OCI-LY3 (cell line): ENCODE data around the gene ABHD8.

ENCODE experiments used
- H2AFZ ChIP-seq: fragments of 200-600, 300-600 bp; shearing (Covaris generic); 2 replicates; pipeline ENCODE4 v1.6.0; 2014; ENCODE audit warnings: antibody characterized with exemption, low read depth, low read length
- H3K27ac ChIP-seq: fragments of 200-600, 300-600 bp; sonication (generic); 2 replicates; pipeline ENCODE4 v1.5.1; 2014; ENCODE audit warnings: mild to moderate bottlenecking, low read length, moderate library complexity, mixed read lengths
- H3K27me3 ChIP-seq: fragments of 200-600, 300-600 bp; sonication (generic); 2 replicates; pipeline ENCODE4 v1.6.1; 2014; ENCODE audit warnings: low read depth, low read length, mixed read lengths
- H3K36me3 ChIP-seq: fragments of 200-600, 300-600 bp; sonication (generic); replicated peaks from 2 replicates; pipeline ENCODE3; 2014; ENCODE audit warnings: low read depth, low read length, mixed read lengths
- H3K4me1 ChIP-seq: fragments of 300-600, 200-600 bp; sonication (generic); 2 replicates; pipeline ENCODE4 v1.6.1; 2014; ENCODE audit warnings: low read length, mixed read lengths
- H3K4me2 ChIP-seq: fragments of 200-600, 300-600 bp; sonication (generic); 2 replicates; pipeline ENCODE4 v1.6.1; 2014; ENCODE audit warnings: low read length, mixed read lengths
- H3K4me3 ChIP-seq: fragments of 300-600, 200-600 bp; sonication (generic); 2 replicates; pipeline ENCODE4 v1.5.1; 2014; ENCODE audit warnings: antibody characterized with exemption, mild to moderate bottlenecking, low read length, moderate library complexity
- H3K79me2 ChIP-seq: fragments of 300-600, 200-600 bp; shearing (Covaris generic); 2 replicates; pipeline ENCODE4 v1.6.1; 2014; ENCODE audit warnings: mild to moderate bottlenecking, low read length, mixed read lengths
- H3K9ac ChIP-seq: fragments of 300-600, 200-600 bp; shearing (Covaris generic); 2 replicates; pipeline ENCODE4 v1.6.0; 2014; ENCODE audit warnings: mild to moderate bottlenecking, low read length, moderate library complexity
- H3K9me3 ChIP-seq: fragments of 200-600, 300-600 bp; shearing (Covaris generic); 2 replicates; pipeline ENCODE4 v1.6.1; 2014; ENCODE audit warnings: low read length, mixed read lengths; ENCODE audit not compliant: insufficient read depth
- H4K20me1 ChIP-seq: fragments of 200-600, 300-600 bp; sonication (generic); 2 replicates; pipeline ENCODE4 v1.6.1; 2016; ENCODE audit warnings: low read length, mixed read lengths; ENCODE audit not compliant: insufficient read depth
- EZH2phosphoT487 ChIP-seq: fragments of 200-600 bp; shearing (Covaris generic); IDR thresholded peaks from 2 replicates; pipeline ENCODE4 v1.6.1; 2018; ENCODE audit warnings: antibody characterized with exemption, mixed run types, low read depth
- TF ChIP-seq, protein P1 (sequence below): fragments of 200-600, 300-600 bp; sonication (generic); IDR thresholded peaks from 2 replicates; pipeline ENCODE4 v1.5.1; 2014; ENCODE audit warnings: antibody characterized with exemption, low read length, low read depth

The ABHD8 gene

DNA sequence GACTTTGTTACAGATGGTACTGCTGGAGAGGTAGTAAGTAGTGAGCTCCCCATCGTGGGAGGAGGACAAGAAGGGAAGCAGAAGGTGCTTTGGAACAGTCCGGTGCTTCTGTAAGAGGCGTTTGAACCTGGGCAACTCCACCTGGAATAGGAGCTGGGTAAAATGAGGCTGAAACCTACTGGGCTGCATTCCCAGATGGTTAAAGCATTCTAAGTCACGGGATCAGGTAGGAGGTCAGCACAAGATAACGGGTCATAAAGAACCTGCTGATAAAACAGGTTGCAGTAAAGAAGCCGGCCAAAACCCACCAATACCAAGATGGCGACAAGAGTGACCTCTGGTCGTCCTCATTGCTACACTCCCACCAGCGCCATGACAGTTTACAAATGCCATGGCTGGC is 16.5 kb downstream of the ABHD8 start:
- H3K79me2 ChIP-seq: no peaks in the 10 kb centered on the region
- no peaks in the 10 kb centered on the region for H3K9me3 ChIP-seq
- H3K4me3 ChIP-seq: no peak overlapping the region
- no peak overlapping the region for H3K27ac ChIP-seq
- no peak for TF ChIP-seq EZH2phosphoT487
- TF ChIP-seq, protein P1, sequence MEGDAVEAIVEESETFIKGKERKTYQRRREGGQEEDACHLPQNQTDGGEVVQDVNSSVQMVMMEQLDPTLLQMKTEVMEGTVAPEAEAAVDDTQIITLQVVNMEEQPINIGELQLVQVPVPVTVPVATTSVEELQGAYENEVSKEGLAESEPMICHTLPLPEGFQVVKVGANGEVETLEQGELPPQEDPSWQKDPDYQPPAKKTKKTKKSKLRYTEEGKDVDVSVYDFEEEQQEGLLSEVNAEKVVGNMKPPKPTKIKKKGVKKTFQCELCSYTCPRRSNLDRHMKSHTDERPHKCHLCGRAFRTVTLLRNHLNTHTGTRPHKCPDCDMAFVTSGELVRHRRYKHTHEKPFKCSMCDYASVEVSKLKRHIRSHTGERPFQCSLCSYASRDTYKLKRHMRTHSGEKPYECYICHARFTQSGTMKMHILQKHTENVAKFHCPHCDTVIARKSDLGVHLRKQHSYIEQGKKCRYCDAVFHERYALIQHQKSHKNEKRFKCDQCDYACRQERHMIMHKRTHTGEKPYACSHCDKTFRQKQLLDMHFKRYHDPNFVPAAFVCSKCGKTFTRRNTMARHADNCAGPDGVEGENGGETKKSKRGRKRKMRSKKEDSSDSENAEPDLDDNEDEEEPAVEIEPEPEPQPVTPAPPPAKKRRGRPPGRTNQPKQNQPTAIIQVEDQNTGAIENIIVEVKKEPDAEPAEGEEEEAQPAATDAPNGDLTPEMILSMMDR: no peak
- no peaks in the 10 kb centered on the region for H3K36me3 ChIP-seq
- H3K4me2 ChIP-seq: no peak overlapping the region
- no peak overlapping the region for H2AFZ ChIP-seq
- H3K4me1 ChIP-seq: peaks cover 5% of the 10 kb centered on the region
- no peaks in the 10 kb centered on the region for H3K27me3 ChIP-seq
- H4K20me1 ChIP-seq: no peaks in the 10 kb centered on the region
- no peak overlapping the region for H3K9ac ChIP-seq

GRCh38 chr19:17286263-17286662 is 17.0 kb downstream of the ABHD8 start:
- Histone ChIP-seq H2AFZ (no peak overlapping the region), H3K27me3 (no peaks in the 10 kb centered on the region), H3K27ac (no peak overlapping the region), H3K4me3 (no peak overlapping the region), H3K9ac (no peak overlapping the region), H4K20me1 (no peaks in the 10 kb centered on the region), H3K9me3 (no peaks in the 10 kb centered on the region), H3K4me2 (no peak overlapping the region), H3K79me2 (no peaks in the 10 kb centered on the region), H3K36me3 (no peaks in the 10 kb centered on the region), H3K4me1 (peaks cover 3% of the 10 kb centered on the region)
- TF ChIP-seq EZH2phosphoT487: no peak
- TF ChIP-seq, protein P1: no peak

GRCh38 chr19:17285415-17286135 is 17.6 kb downstream of the ABHD8 start:
- Histone ChIP-seq H3K4me2 (no peak overlapping the region), H2AFZ (no peak overlapping the region), H3K9ac (no peak overlapping the region), H3K9me3 (no peaks in the 10 kb centered on the region), H3K79me2 (no peaks in the 10 kb centered on the region), H4K20me1 (no peaks in the 10 kb centered on the region), H3K4me1 (peaks cover 3% of the 10 kb centered on the region), H3K27ac (no peak overlapping the region), H3K4me3 (no peak overlapping the region), H3K27me3 (no peaks in the 10 kb centered on the region), H3K36me3 (no peaks in the 10 kb centered on the region)
- no peak for TF ChIP-seq EZH2phosphoT487
- TF ChIP-seq, protein P1: no peak

GRCh38 chr19:17283504-17283996 is 19.7 kb downstream of the ABHD8 start:
- no peaks in the 10 kb centered on the region for H3K9me3 ChIP-seq
- H3K4me2 ChIP-seq: no peak overlapping the region
- no peak overlapping the region for H3K27ac ChIP-seq
- H3K79me2 ChIP-seq: no peaks in the 10 kb centered on the region
- no peak for TF ChIP-seq EZH2phosphoT487
- TF ChIP-seq, protein P1: no peak
- H3K9ac ChIP-seq: no peak overlapping the region
- peaks cover 3% of the 10 kb centered on the region for H3K4me1 ChIP-seq
- no peak overlapping the region for H3K4me3 ChIP-seq
- H4K20me1 ChIP-seq: no peaks in the 10 kb centered on the region
- no peak overlapping the region for H2AFZ ChIP-seq
- H3K36me3 ChIP-seq: no peaks in the 10 kb centered on the region
- no peaks in the 10 kb centered on the region for H3K27me3 ChIP-seq
